GM15510 (cell line): ENCODE results near the gene SPHKAP.

Experiments used
- POLR2A ChIP-seq: IDR thresholded peaks from 3 replicates; pipeline ENCODE4 v1.6.1; 2011; ENCODE audit warnings: borderline replicate concordance; ENCODE audit not compliant: insufficient read length; ENCODE audit errors: extremely low read depth

Gene SPHKAP

DNA sequence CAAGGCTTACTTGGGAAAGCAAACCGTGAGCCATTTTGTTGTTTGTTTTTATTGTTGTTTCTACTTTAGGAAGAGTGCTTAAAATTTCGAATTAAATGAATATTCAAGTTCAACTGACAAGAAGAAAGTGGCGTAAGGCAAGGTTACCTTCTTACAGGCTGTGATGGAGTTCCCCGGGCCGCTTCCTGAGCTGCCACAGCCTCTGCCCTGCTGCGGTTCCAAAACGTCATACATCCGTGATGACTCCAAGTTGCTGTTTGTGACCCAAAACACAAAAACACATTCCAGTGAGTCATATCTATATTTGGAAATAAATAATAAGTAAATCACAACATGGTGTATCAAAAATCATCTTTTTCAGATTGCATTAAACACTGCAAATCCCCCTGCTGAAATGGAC, 49.7 kb downstream of the SPHKAP start:
- no peak for TF ChIP-seq POLR2A

DNA sequence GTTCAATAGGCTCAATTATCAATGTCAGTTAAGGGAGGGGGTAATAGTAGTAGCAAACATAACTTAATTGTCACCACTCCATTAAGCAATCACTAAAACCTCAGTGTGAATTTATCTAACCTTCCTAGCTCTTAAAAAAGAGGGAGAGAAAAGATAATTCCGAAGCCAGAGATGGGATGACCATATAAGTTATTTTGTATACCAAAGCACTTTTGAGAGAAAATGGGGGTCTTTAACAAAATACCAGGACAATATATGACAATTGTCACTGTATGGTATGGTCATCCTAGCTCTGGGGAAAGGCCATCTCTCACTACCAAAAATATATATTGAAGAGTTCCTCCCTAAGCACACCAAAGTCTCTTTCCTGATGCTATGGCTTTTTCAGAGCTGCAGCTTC, 55.1 kb downstream of the SPHKAP start:
- TF ChIP-seq POLR2A: no peak

DNA sequence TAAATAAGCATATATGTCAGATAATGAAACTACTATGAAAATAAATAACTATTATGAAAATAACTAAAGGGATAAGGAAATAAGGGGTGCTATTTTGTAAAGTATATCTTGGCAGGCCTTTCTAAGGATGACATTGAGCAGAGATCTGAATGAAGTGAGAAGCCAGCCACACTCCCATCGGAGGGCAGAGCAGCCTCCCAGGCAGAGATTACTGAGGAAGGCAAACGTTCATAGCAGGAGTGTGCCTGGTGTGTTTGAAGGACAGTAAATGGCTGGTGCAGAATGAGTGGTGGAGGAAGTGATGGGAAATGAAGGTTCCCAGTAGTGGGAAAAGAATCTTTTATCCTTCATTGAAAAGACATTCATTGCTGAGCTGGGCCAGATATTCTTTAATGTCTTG, 62.5 kb downstream of the SPHKAP start:
- no peak for TF ChIP-seq POLR2A

DNA sequence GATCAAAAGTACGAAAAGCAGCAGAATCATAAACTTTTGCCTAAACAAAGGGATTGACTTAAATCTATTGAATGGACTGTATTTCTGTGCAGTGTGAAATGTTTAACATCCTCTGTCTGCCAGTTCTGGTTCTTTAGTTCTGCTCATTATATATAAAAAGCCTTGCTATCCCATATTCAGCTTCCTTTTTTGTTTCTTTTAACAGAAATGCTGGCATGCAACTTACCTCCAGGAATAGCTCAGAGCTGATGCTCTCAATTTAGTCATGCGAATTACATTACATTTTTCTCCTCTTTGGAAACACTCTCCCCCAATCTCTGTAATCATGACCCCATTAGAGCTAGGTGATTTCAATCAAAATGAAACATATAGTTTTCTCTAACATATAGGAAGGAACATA, 73.6 kb downstream of the SPHKAP start:
- no peak for TF ChIP-seq POLR2A

DNA sequence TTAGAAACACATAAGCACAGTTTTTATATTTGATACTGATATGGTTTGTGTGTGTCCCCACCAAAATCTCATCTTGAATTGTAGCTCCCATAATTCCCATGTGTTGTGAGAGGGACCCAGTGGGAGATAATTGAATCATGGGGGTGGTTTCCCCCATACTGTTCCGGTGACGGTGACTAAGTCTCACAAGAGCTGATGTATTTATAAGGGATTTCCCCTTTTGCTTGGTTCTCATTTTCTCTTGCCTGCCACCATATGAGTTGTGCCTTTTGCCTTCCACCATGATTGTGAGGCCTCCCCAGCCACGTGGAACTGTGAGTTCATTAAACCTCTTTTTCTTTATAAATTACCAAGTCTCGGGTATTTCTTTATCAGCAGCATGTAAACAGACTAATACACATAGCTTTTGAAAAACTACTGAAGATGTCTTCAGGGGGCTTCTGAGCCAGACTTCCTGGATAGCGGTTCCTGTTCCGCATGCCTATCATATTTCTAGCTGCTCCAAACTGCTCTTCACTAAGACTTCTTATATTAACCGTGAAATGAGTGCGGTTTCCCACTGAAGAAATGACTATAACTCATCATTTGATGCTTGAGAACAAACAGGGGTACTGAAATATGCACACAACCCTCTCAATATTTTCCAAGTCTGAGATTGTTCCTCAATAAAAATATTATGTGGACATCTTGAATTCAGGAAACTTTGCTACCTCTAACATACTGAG, 75.8 kb downstream of the SPHKAP start:
- no peak for TF ChIP-seq POLR2A

DNA sequence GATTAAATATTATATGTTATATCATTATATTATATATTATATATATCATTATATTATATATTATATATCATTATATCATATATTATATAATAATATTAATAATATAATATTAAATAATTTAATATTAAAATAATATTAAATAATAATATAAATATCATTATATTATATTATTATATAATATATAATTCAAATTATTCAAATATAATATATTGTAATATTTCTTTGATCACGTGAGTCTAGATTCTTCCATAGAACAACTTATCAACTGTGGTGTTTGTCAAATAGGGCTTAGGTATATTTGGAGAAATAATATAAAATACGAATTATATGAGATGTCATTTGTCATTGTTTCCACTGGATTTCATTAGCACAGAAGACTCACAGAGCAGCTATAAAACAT, 77.3 kb downstream of the SPHKAP start:
- TF ChIP-seq POLR2A: no peak

DNA sequence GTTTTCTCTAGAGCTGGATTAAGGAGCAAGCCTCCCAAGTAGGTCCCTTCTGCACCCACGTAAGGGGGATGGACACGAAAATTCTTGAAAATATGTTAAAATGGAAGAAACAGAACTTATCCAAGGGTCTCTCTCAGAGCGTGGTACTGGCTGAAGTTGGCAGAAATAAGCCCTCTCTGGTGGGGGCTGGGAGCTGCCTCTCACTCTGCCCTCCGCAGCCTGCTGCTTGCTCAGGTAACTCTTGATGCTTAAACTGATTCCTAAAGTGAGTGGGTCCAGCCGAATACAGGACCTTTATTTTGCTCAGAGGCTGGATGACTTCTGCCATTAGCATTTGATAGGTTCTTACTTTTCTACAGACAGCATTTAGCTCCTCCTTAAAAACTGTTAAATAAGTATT, 78.1 kb downstream of the SPHKAP start:
- no peak for TF ChIP-seq POLR2A

DNA sequence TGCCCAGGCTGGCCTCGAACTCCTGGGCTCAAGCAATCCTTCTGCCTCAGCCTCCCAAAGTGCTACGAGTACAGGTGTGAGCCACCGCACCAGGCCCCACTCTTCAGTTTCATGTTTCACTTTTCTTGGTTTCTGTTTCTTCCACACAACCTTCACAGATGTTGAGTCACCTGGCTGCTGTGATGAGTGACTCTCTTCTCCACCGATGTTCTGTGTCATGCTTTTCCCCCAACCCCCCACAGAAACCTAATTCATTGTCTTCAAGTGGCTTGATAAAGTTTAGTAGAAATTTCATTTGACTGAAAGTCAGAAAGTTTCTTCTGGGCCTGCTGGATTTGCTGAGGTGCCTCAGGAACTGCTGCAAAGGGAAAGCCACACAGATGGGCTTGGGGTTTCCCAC, 78.5 kb downstream of the SPHKAP start:
- no peak for TF ChIP-seq POLR2A

DNA sequence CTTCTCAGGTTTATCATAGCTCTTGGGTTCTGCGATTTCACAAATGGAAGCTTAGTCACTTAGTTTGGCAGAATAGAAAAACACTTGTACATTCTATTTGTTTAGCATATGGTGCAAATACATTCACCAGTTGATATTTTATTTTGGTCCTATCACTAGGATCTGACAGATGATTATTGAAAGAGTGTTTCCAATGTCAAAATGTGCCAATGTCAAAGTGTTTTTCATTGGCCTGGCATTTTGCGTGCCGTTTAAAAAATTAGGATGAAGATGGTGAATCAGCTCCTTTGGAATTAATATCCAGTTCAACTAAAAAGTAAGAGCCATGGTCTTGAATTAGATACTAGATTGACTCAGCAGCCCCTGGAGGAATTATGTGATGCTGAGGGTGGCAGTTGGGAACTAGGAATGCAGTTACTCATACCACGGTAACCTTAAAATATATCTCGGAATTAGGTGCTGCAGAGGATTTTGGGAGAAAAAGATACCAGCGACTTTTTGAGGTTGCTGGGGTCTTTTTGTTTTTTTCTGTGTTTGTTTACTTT, 87.0 kb downstream of the SPHKAP start:
- TF ChIP-seq POLR2A: no peak

DNA sequence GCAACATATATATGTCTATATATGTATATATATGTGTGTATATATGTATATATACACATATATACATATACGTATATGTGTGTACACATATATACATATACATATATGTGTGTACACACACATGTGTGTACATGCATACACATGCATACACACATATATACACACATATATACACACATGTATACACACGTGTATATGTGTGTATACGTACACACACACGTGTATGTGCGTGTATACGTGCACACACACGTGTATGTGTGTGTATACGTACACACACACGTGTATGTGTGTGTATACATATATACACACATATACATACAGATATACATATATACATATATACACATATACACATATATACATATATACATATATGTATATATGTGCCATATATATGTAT, 89.4 kb downstream of the SPHKAP start:
- no peak for TF ChIP-seq POLR2A

DNA sequence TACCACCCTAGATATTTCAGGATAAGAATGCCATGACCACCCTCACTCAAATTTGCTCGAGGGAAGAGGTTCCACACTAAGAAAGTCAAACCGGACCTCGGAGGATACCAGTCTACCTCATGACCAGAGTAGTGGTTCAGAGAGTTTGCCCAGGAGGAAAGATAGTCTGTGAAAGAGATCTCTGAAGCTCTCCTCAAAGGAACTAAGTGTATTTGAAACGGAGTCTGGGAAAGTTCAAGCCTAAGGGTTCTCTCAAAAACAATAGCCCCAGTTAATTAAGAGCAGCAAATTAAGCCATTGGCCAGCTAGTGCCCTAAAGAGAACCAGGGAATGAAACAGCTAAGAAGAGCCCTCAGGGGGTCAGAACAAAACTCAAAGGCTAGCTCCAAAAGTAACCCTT, 94.9 kb downstream of the SPHKAP start:
- TF ChIP-seq POLR2A: no peak

DNA sequence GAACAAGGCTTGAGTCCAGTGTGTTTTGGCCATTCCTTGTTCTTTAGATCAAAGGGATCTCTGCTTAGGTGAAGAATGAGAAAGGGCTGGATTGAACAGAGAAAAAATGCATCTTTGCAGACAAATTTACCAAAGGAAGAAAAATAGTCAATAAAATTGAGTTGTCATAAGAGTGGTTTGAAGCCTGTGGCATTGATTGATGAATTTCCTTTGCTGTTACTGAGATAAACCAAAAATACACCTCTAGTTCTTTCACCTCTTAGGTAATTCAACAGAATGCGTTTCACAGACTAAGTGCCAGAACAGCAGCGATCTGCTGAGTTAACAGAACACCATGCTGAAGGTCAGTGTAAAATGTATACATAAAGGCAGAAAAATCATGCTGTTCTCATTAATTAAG, 96.8 kb downstream of the SPHKAP start:
- no peak for TF ChIP-seq POLR2A

DNA sequence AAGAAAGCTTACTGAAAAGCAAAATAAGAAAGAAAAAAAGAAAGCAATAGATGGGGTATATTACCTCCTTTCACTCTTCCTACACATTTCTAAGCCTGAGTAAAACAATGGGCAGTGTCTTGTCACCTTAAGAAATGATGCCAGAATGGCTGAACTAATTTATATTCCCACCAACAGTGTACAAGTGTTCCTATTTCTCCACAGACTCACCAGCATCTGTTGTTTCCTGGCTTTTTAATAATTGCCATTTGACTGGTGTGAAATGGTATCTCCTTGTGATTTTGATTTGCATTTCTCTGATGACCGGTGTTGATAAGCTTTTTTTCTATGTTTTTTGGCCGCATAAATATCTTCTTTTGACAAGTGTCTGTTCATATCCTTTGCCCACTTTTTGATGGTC, 98.4 kb downstream of the SPHKAP start:
- no peak for TF ChIP-seq POLR2A

DNA sequence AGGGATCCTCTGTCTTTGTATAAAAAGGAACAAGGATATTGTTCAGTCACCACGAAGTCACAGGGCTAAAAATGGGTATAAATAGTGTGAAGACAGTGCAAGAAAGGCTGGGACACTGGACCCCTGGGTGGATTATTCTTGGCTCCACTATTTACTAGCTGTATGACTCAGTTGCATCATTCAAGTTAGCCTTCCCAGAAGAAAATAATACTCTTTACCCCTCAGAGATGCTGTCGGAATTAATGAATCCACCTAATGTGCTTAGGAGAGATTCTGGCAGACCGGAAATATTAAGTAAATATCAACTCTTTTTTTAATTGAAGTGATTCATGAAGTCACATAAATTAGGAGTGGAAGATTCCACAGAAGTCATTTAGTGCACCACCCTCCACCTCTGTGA, 98.9 kb downstream of the SPHKAP start:
- no peak for TF ChIP-seq POLR2A

DNA sequence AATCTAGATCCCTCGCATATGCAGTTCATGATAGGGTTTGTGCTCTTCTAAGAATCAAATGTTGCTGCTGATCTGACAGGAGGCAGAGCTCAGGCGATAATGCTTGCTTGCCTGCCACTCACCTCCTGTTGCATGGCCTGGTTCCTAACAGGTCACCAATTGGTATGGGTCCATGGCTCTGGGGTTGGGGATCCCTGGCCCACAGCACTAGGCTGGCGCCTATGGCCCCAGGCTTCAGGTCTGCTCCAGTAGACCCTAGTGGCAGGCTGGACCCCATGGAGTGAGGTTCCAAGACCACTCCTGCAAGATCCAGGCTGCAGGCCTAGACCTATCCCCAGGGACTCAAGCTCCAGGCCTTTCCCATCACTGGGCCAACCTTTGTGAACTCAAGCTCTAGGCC, 102.3 kb downstream of the SPHKAP start:
- no peak for TF ChIP-seq POLR2A

DNA sequence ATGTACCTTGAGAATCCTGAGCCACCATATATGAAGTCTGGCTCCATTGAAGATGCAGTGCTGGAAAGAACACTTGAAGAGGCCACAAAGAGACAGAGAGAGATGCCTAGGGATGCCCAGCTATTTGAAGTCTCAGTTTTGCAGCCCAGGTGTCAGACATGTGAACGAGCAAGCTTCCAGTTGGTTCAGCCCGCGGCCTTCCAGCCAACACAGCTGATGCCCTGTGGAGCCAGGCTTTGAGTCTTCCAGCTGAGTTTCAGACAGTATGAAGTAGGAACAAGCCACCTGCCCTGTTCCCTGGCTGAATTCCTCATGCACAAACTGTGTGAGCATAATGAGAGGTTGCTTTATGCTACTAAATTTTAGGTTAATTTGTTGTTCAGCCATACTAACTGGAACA, 108.8 kb downstream of the SPHKAP start:
- TF ChIP-seq POLR2A: no peak

DNA sequence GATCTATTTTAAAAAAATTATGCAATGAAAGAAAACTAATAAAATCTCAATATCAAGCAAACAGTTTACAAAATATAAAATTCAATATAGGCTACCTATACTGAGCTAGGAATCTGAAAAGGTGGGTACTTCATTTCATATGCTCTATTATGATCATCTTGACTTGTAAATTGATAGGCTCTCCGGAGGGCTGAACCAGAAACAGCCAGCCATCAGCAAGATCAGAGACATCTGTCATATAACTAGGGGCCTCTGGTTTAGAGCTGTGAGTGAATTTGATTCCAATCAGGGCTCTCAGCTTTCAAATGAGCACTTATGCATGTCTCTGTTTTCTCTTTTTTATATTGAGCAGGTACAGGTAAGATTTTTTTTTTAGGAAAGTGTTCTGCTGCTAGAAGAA, 114.2 kb downstream of the SPHKAP start:
- TF ChIP-seq POLR2A: no peak
